H1 (cell line): ENCODE data around the gene RTTN.

Experiments
- CBX8 ChIP-seq: fragments of 300-800, 300-1000 bp; sonication (generic); IDR thresholded peaks from 2 replicates; pipeline ENCODE4 v1.7.1; 2016; ENCODE audit warnings: low read depth, low read length, borderline replicate concordance
- CHD2 ChIP-seq: IDR thresholded peaks from 2 replicates; pipeline ENCODE4 v1.6.1; 2012; ENCODE audit warnings: low read length, improper control_type of control experiment
- CTCF ChIP-seq, 3 experiments: IDR thresholded peaks; 1 replicate in 2 of 3; 2 replicates in 1 of 3; pipeline versions ENCODE4 v1.5.1 to v1.6.1; 2011; ENCODE audit warnings: low read length in 3 of 3, mild to moderate bottlenecking in 3 of 3, inconsistent platforms in 2 of 3, low read depth in 1 of 3, moderate library complexity in 1 of 3; ENCODE audit not compliant: insufficient read depth in 1 of 3; ENCODE audit errors: control extremely low read depth in 1 of 3

- TF ChIP-seq CTCF (IDR thresholded peaks at IDR 0.05; ENCODE audit: control extremely low read depth in 1 of 3, insufficient read depth in 1 of 3, low read depth in 1 of 3, low read length in 3 of 3) (no peak), CHD2 (no peak), CBX8 (no peak)
These were observed 206.9 kb downstream of the RTTN start for GRCh38 chr18:69998523-69998987.
